GM21825 (cell line): Measurements from ENCODE around the gene PDE10A.
"Not testable (repeated sequence)": the region's sequence is repeated elsewhere in the genome, so short reads cannot be mapped to it uniquely, and the experiment has no call there.

Source experiments
- ATAC-seq: cut with Tn5 transposase; IDR thresholded peaks from one replicate; pipeline ENCODE4 v1.9.1; 2021; ENCODE audit warnings: mild to moderate bottlenecking, moderate library complexity; ENCODE audit not compliant: unreplicated experiment

Gene PDE10A

GRCh38 chr6:165594584-165595333 is 68.3 kb downstream of the PDE10A start:
- ATAC-seq: no peak

- not testable (repeated sequence) for ATAC-seq
Measured at GRCh38 chr6:165592947-165593346, 70.1 kb downstream of the PDE10A start.

DNA sequence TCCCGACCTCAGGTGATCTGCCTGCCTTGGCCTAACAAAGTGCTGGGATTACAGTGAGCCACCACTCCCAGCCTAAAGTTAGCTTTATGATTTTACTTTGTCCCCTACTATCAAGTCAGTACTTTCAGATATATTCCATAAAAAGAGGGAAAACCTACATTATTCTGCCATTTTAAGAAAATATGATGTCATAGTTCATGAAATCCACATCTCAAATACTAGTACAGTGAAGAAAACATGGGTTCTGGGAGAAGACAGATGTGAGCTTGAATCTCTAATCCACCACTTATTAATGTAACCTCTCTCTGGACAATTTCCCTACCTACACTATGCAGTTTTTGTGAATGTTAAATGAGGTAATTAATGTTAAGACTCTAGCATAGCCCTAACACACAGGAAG is 74.5 kb downstream of the PDE10A start:
- ATAC-seq: no peak

- no peak for ATAC-seq
Measured at GRCh38 chr6:165587206-165587605, 75.8 kb downstream of the PDE10A start.

GRCh38 chr6:165586706-165587105 is 76.3 kb downstream of the PDE10A start:
- ATAC-seq: no peak

- ATAC-seq: no peak
Measured at GRCh38 chr6:165585060-165585459, 78.0 kb downstream of the PDE10A start.

DNA sequence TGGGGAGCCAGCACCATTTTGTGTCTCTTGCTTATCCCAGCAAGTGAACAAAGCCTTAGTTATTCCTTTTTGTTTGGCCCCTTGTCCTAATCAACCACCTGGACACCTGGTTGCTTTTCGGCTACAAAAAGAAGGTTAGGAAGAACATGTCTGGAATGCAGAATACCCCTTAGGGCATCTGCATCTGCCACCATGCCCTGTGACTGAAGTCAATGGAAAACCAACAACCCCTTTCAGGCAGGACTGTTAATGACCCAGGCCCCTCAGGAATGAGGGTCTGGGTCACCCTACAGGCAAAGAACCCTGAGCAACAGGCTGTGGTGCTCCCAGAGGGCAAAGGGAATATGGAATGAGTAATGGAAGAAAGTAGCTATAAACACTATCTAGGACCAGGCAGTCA is 78.5 kb downstream of the PDE10A start:
- ATAC-seq: no peak

DNA sequence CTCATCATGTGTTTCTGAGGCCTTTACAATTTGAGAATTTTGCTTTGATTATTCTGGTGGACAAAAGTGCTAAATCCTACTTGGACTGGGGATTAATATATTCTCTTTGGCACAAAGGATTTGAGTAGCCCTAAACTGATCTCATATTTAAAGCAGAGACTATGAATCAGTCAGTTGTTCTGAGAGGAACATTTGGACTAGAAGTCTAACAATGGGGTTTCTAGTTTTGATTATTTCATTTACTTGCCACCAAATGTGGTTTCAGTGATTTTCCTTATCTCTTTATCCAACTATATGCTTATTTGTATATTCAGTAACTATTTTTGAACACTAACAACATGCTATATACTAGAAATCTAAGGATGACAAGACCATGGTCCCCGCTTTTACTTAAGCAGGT is 81.4 kb downstream of the PDE10A start:
- ATAC-seq: no peak

- ATAC-seq: no peak
Measured at GRCh38 chr6:165580136-165580535, 82.9 kb downstream of the PDE10A start.

GRCh38 chr6:165579151-165579550 is 83.9 kb downstream of the PDE10A start:
- ATAC-seq: no peak

DNA sequence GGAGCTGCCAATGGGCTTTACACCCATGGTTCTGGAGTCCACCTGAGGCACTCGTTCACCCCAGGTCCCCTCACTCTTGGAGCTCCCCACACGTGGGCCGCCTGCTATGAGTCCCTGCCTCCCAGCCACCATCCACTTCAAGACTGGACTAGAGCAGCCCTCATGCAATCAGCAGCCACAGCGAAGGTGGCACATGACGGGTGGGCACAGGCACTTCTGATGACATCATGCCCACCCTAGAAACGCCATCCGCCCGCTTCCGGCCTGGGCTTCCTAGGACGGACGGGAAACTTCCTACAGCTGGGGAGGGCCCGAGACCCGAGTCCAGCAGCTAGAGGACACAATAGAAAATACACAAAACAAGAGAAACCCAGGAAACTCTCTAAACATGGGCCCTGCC is 85.5 kb downstream of the PDE10A start:
- no peak for ATAC-seq

DNA sequence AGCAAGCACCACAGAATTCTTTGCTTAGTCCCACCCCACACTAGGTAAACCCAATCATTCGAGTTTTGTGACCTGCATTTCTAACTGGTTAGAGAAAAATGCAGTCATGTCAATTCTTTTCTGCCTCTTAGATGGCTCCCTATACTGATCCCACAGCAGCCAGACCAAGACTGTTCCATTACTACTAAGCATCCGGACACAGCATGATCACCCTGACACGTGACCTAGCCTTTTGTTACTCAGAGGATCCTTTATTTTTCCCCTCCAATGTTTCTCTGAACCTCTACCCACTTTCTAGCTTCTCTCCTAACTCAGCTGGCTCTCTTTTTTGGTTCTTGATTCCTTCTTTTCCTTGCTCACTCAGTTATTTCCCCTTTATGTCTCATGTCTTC is 87.9 kb downstream of the PDE10A start:
- ATAC-seq: no peak

DNA sequence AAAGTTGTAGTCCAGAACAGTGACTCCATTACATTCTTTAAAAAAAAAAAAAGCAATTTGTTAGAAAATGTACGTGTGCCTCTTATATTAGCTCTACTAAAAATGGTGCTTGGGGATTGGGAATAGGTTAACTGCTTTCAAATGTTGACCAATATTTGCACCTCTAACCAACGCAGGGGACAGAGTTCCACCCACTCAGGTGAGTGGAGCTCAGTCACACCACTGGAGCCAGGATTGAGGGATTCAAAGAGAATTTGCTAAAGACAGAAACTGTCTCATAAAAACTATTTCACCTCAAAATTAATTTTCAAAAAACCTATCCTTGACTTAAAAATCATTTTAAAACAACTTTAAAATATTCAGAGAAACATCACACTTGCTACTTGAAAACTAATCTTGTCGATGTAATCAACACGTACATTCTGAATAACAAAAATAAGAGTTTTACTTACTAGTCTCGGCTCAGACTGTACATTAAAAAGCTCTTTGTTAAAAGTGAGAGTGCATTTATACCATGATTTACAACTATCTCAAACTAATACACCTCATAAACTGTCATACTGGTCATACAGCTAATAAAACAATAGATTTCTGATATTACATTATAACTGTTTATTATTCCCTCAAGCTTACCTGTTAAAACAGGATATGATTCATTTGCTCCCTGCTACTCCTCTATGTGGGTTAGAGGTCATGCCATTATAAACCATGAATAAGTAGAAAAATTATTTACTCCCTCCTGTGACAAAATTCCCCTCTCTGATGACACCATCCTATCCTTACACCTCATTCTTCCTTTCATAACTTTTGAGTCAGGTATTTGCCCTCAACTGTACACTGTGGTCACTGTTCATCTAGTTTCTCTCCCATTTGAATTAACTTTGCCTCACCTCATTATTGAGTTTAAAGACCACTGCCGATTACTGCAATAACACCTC is 88.6 kb downstream of the PDE10A start:
- ATAC-seq: no peak

DNA sequence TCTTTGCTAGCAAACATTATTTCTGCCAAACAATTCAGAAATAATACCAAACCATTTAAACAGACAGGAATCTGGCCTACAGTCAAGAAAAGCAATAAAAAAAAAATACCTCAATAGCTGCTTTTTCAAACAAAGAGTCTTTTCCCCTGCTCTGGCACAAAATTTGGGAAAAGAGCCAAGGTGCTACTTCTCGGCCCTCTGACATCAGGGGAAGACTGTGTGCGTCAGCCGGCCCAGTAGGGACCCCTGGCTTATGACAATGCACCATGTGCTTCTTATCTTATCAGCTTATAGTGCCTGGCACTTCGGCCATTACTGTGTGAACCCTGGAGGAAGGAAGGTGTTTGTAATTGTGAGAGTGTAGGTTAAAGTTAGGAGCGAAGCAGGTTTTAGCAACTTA is 89.4 kb downstream of the PDE10A start:
- ATAC-seq: no peak

- ATAC-seq: peak; percentile 75
Measured at GRCh38 chr6:165571721-165572132, 91.3 kb downstream of the PDE10A start.

- no peak for ATAC-seq
Measured at GRCh38 chr6:165571068-165571682, 91.9 kb downstream of the PDE10A start.

DNA sequence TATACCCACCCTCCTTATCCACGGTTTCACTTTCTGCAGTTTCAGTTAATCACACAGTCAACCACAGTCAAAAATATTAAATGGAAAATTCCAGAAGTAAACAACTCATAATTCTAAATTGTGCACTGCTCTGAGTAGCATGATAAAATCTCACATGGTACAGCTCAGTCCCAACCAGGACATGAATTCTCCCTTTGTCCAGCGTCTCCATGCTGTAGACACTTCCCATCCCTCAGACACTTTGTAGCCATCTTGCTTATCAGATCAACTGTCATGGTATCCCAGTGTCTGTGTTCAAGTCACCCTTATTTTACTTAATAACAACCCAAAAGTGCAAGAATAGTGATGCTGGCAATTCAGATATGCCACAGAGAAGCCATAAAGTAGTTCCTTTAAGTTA is 94.7 kb downstream of the PDE10A start:
- ATAC-seq: no peak

- ATAC-seq: no peak
Measured at GRCh38 chr6:165566088-165566828, 96.8 kb downstream of the PDE10A start.

GRCh38 chr6:165562421-165563090 is 100.5 kb downstream of the PDE10A start:
- ATAC-seq: no peak

DNA sequence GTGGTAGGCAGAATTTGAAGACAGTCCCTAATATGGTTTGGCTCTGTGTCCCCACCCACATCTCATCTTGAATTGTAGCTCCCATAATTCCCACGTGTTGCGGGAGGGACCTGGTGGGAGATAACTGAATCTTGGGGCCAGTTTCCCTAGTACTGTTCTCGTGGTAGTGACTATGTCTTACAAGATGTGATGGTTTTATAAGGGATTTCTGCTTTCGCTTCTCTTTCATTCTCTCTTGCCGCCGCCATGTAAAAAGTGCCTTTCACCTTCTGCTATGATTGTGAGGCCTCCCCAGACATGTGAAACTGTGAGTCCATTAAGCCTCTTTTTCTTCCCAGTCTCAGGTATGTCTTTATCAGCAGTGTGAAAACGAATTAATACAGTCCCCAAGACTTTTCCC is 103.4 kb downstream of the PDE10A start:
- ATAC-seq: no peak
